Measurements from ENCODE around the gene CEP89.
A peak's percentile ranks its signal among the peaks of the same experiment; 100 is the strongest.
"Not testable (repeated sequence)": the region's sequence is repeated elsewhere in the genome, so short reads cannot be mapped to it uniquely, and the experiment has no call there.

CEP89 gene

GRCh38 chr19:32945260-32945659 lies 26.5 kb downstream of the CEP89 start:
- DNase-seq: no peak

- DNase-seq: not testable (repeated sequence)
Observed at GRCh38 chr19:32941273-32941672, 30.5 kb downstream of the CEP89 start.

- no peak for DNase-seq
Observed at GRCh38 chr19:32936065-32936464, 35.7 kb downstream of the CEP89 start.

GRCh38 chr19:32935629-32936028 lies 36.1 kb downstream of the CEP89 start:
- no peak for DNase-seq

GRCh38 chr19:32933571-32933970 lies 38.2 kb downstream of the CEP89 start:
- DNase-seq: no peak

- no peak for DNase-seq
Observed at GRCh38 chr19:32930567-32930966, 41.2 kb downstream of the CEP89 start.

- no peak for DNase-seq
Observed at GRCh38 chr19:32928806-32929205, 43.0 kb downstream of the CEP89 start.

- no peak for DNase-seq
Observed at GRCh38 chr19:32924200-32924599, 47.6 kb downstream of the CEP89 start.

- no peak for DNase-seq
Observed at GRCh38 chr19:32921624-32922023, 50.1 kb downstream of the CEP89 start.

- no peak for DNase-seq
Observed at GRCh38 chr19:32919365-32919764, 52.4 kb downstream of the CEP89 start.

- no peak for DNase-seq
Observed at GRCh38 chr19:32917616-32917996, 54.2 kb downstream of the CEP89 start.

- DNase-seq: no peak
Observed at GRCh38 chr19:32916969-32917615, 54.7 kb downstream of the CEP89 start.

- DNase-seq: peak; percentile 8
Observed at GRCh38 chr19:32914879-32915660, 56.7 kb downstream of the CEP89 start.

GRCh38 chr19:32911467-32911866 lies 60.3 kb downstream of the CEP89 start:
- no peak for DNase-seq

GRCh38 chr19:32910874-32911273 lies 60.9 kb downstream of the CEP89 start:
- no peak for DNase-seq

GRCh38 chr19:32910094-32910493 lies 61.7 kb downstream of the CEP89 start:
- no peak for DNase-seq

- DNase-seq: no peak
Observed at GRCh38 chr19:32909257-32909656, 62.5 kb downstream of the CEP89 start.

- DNase-seq: no peak
Observed at GRCh38 chr19:32908641-32909190, 63.0 kb downstream of the CEP89 start.

GRCh38 chr19:32902448-32902847 lies 69.3 kb downstream of the CEP89 start:
- DNase-seq: no peak

- no peak for DNase-seq
Observed at GRCh38 chr19:32901504-32902161, 70.1 kb downstream of the CEP89 start.

- no peak for DNase-seq
Observed at GRCh38 chr19:32896516-32897214, 75.1 kb downstream of the CEP89 start.

- DNase-seq: no peak
Observed at GRCh38 chr19:32895384-32895783, 76.4 kb downstream of the CEP89 start.

- DNase-seq: no peak
Observed at GRCh38 chr19:32891609-32892008, 80.1 kb downstream of the CEP89 start.
